ENCODE data around the gene IL7R. TPM values are rescaled to one million over a fixed set of nuclear protein-coding genes. Genes with fewer than 3 reads are reported as not detected.

The IL7R gene
- total RNA-seq, 1 experiment from 2014 or later: 0.98 TPM

DNA sequence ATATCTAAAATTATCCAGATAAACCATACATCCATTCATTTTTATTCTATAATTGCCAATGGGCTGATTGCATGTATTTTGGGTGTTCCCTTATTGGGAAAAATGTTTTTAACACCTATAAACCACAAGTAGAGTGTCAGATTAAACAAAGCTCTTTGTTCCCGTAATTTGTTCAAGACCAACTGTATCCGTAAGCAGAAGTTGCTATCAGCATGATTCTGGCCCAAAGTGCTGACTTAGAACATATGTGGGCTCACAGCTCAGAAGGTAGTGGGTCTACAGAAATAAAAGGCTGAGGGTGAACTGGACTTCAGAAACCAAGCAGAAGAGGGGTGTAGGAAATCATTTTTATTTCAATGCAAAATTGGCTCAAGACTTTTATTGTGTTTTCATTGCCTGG, 23.5 kb upstream of the IL7R start (continued):
- TF ChIP-seq TCF7L2 (IDR thresholded peaks at IDR 0.05; ENCODE audit: borderline replicate concordance, extremely low read depth, insufficient read depth, insufficient read length): no peak

DNA sequence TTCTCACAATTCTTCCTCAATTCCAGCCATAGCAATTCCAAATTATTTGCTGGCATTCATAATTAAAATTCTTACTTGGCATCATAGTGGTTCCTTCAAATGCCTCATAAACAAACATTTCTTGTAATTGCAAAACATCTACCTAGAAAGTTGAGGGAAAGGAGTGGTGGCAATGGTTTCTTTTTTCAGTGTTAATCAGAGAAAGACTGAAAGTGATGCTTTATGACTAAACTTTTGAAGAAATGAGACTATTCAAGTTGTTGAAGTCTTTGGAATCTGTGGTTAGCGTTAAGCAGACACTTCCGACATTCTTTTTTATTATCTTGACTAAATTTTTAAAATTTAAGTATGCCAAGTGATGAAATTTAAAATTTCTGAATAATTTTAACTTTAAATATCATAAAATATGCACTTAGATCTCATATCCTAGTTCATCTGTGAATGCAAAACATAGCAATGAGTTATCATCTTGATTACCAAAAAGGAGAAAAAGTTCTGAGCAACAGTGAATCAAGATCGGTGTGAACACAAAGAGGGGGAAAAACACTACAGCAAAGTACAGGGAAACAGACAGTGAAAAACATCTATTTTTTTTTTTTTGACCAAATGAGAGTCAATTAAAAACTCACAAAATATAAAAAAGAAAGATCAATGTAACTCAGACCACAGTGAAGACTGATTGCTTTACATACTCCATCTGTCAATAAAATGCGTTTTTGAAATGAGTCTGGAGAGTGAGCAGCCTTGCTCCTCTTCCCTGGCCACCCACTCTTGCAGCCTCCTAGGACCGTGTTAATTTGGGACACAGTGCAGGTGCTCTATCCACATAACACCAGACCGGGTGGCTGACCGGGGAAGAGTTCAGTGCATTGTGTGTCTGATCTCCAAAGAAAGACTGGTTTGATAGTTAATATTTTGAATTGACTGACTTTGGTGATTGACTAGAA, 20.6 kb upstream of the IL7R start:
- BruUV-seq (replicated peaks): no TSS peak
- Histone ChIP-seq H3K9ac (ENCODE audit: low read length) (no peak overlapping the region), H3K9me2 (ENCODE audit: insufficient read depth) (no peaks in the 10 kb centered on the region), H3K79me2 (ENCODE audit: insufficient read depth, low read length) (no peaks in the 10 kb centered on the region), H3K9me3 (ENCODE audit: control insufficient read depth in 1 of 2, insufficient read depth in 1 of 2, low read depth in 1 of 2, low read length in 2 of 2) (no peaks in the 10 kb centered on the region), H3K4me2 (ENCODE audit: low read length) (no peak overlapping the region), H3K4me1 (ENCODE audit: control insufficient read depth in 1 of 2, insufficient read depth in 2 of 2, low read length in 2 of 2) (no peaks in the 10 kb centered on the region), H2AFZ (ENCODE audit: low read depth, low read length, poor library complexity, severe bottlenecking) (no peak overlapping the region), H3K4me3 (replicated peaks in 1 of 2; ENCODE audit: low read depth in 1 of 2, low read length in 2 of 2) (no peak overlapping the region), H3K27me3 (ENCODE audit: insufficient read depth, low read length) (peaks cover 38% of the 10 kb centered on the region), H3K36me3 (ENCODE audit: control insufficient read depth in 1 of 2, insufficient read depth in 2 of 2, low read length in 2 of 2) (no peaks in the 10 kb centered on the region), H4K20me1 (ENCODE audit: insufficient read depth) (no peaks in the 10 kb centered on the region; the same call in 1 of the 2 replicates), H3K27ac (ENCODE audit: low read depth, low read length) (no peak overlapping the region)
- ChIA-PET POLR2A (no interaction called here), RAD21 (ENCODE audit: low non-redundant PET in 1 of 2, low total read pairs in 2 of 2, uncharacterized antibody in 2 of 2, unreplicated experiment in 2 of 2) (no interaction called here), CTCF (no interaction called here)
- ATAC-seq (no peak), DNase-seq (ENCODE audit: low read depth, low spot score) (no peak)
- TF ChIP-seq FOSL1 (IDR thresholded peaks at IDR 0.05; ENCODE audit: low read depth): no peak
- no peak for TF ChIP-seq RAD21 (IDR thresholded peaks at IDR 0.05; ENCODE audit: low read depth)
- TF ChIP-seq JUND (IDR thresholded peaks at IDR 0.05): no peak
- TF ChIP-seq, protein P1, sequence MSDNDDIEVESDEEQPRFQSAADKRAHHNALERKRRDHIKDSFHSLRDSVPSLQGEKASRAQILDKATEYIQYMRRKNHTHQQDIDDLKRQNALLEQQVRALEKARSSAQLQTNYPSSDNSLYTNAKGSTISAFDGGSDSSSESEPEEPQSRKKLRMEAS (IDR thresholded peaks at IDR 0.05): no peak
- intact Hi-C loops (cut with micrococcal nuclease): no loop called here

DNA sequence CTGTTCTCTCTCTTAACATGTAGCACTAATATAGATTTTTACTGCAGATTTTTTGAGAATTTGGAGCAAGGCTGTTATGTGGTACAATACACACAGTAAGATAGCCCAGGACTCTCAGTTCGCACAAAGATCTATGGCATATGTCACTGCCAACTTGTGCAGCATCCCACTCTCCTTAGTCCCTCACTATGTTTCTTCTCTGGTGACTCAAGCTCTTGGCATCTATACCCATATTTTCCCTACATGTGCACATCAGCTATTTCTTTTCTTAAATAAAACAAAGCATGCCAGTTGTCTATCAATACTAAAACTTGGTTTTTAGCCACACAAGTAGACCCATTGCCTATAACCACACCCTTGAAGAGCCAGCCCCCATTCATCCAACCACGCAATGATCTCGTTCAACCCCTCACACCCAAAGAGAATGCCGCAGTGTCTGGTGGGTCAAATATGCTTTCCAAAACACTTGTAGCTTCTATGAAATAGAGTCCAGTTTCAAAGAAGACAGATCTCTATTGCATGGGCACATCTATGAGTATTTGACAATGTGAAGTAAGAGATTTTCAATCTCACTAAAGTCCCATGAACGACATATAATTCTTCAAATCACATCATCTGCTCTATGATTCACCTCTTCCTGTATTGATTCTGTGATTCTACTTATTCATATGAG, 18.2 kb upstream of the IL7R start:
- intact Hi-C loops (cut with micrococcal nuclease): no loop called here
- CTCF ChIA-PET: no interaction called here

More for the DNA sequence above, 18.2 kb upstream of the IL7R start:
- ChIA-PET POLR2A (no interaction called here), RAD21 (ENCODE audit: low non-redundant PET in 1 of 2, low total read pairs in 2 of 2, uncharacterized antibody in 2 of 2, unreplicated experiment in 2 of 2) (no interaction called here)
- Histone ChIP-seq H3K4me1 (ENCODE audit: control insufficient read depth in 1 of 2, insufficient read depth in 2 of 2, low read length in 2 of 2) (no peaks in the 10 kb centered on the region), H4K20me1 (ENCODE audit: insufficient read depth) (no peaks in the 10 kb centered on the region; the same call in 1 of the 2 replicates), H3K9ac (ENCODE audit: low read length) (no peak overlapping the region), H3K9me3 (ENCODE audit: control insufficient read depth in 1 of 2, insufficient read depth in 1 of 2, low read depth in 1 of 2, low read length in 2 of 2) (no peaks in the 10 kb centered on the region), H3K27me3 (ENCODE audit: insufficient read depth, low read length) (peaks cover 16% of the 10 kb centered on the region), H3K4me2 (ENCODE audit: low read length) (no peak overlapping the region), H3K9me2 (ENCODE audit: insufficient read depth) (no peaks in the 10 kb centered on the region), H3K27ac (ENCODE audit: low read depth, low read length) (no peak overlapping the region), H3K36me3 (ENCODE audit: control insufficient read depth in 1 of 2, insufficient read depth in 2 of 2, low read length in 2 of 2) (no peaks in the 10 kb centered on the region), H3K4me3 (replicated peaks in 1 of 2; ENCODE audit: low read depth in 1 of 2, low read length in 2 of 2) (no peak overlapping the region), H3K79me2 (ENCODE audit: insufficient read depth, low read length) (no peaks in the 10 kb centered on the region), H2AFZ (ENCODE audit: low read depth, low read length, poor library complexity, severe bottlenecking) (no peak overlapping the region)
- BruUV-seq (replicated peaks): no TSS peak
- TF ChIP-seq FOSL1 (IDR thresholded peaks at IDR 0.05; ENCODE audit: low read depth) (no peak), ZNF274 (IDR thresholded peaks at IDR 0.05; ENCODE audit: low read depth, low read length) (no peak), YY1 (IDR thresholded peaks at IDR 0.05; ENCODE audit: extremely low read depth, insufficient replicate concordance, low read depth, low read length) (no peak), ZFX (IDR thresholded peaks at IDR 0.05) (no peak), POLR2AphosphoS5 (IDR thresholded peaks at IDR 0.05; ENCODE audit: low read depth, low read length) (no peak), TCF7L2 (IDR thresholded peaks at IDR 0.05; ENCODE audit: borderline replicate concordance, extremely low read depth, insufficient read depth, insufficient read length) (no peak), EGR1 (IDR thresholded peaks at IDR 0.05; ENCODE audit: low read depth) (no peak), ELF1 (IDR thresholded peaks at IDR 0.05; ENCODE audit: borderline replicate concordance, low read depth) (no peak), JUND (IDR thresholded peaks at IDR 0.05) (no peak), EZH2 (IDR thresholded peaks at IDR 0.05) (no peak)
- TF ChIP-seq, protein P2, sequence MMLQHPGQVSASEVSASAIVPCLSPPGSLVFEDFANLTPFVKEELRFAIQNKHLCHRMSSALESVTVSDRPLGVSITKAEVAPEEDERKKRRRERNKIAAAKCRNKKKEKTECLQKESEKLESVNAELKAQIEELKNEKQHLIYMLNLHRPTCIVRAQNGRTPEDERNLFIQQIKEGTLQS (IDR thresholded peaks at IDR 0.05): no peak
- no peak for DNase-seq (ENCODE audit: low read depth, low spot score)
- ATAC-seq: no peak

Measured in HCT116 (cell line).